Uterus (tissue), 2 donors: ENCODE data around the gene TNFRSF9.

Experiments used
- POLR2A ChIP-seq, 2 donors: fragments of 450-650 bp; IDR thresholded peaks; one replicate each; pipeline ENCODE4 v1.6.1; 2016; ENCODE audit warnings: antibody characterized with exemption in 2 of 2, mild to moderate bottlenecking in 1 of 2, moderate library complexity in 1 of 2
- TF ChIP-seq, protein P1 (sequence below), 4 experiments: fragments of 200-600 bp in 2 of 4; fragments of 450-650 bp in 2 of 4; sonication (generic) in 2 of 4; IDR thresholded peaks; one replicate each; pipeline ENCODE4 v1.5.1; 2016 to 2019; ENCODE audit warnings: antibody characterized with exemption in 4 of 4, mild to moderate bottlenecking in 2 of 4, moderate library complexity in 1 of 4

DNA sequence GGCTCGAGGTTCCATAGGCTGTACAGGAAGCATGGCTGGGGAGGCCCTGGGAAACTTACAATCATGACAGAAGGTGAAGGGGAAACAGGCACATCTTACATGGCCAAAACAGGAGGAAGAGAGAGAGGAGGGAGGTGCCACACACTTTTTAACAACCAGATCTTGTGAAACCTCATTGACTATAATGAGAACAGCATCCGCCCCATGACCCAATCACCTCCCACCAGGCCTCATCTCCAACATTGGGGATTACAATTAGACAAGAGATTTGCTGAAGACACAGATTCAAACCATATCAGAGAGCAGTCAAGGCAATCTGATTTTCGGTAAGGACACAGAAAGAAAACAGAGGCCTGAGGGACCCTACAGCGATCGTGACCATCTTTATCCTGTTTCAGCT is 41.7 kb downstream of the TNFRSF9 start:
- TF ChIP-seq, protein P1, sequence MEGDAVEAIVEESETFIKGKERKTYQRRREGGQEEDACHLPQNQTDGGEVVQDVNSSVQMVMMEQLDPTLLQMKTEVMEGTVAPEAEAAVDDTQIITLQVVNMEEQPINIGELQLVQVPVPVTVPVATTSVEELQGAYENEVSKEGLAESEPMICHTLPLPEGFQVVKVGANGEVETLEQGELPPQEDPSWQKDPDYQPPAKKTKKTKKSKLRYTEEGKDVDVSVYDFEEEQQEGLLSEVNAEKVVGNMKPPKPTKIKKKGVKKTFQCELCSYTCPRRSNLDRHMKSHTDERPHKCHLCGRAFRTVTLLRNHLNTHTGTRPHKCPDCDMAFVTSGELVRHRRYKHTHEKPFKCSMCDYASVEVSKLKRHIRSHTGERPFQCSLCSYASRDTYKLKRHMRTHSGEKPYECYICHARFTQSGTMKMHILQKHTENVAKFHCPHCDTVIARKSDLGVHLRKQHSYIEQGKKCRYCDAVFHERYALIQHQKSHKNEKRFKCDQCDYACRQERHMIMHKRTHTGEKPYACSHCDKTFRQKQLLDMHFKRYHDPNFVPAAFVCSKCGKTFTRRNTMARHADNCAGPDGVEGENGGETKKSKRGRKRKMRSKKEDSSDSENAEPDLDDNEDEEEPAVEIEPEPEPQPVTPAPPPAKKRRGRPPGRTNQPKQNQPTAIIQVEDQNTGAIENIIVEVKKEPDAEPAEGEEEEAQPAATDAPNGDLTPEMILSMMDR (IDR thresholded peaks at IDR 0.05) = no peak
- TF ChIP-seq POLR2A (IDR thresholded peaks at IDR 0.05) = no peak
